ENCODE results near the gene GLT1D1.

GLT1D1 gene

GRCh38 chr12:129009833-129010622 lies 156.8 kb downstream of the GLT1D1 start:
- no peak for DNase-seq

GRCh38 chr12:129016159-129016558 lies 162.9 kb downstream of the GLT1D1 start:
- DNase-seq: no peak

- DNase-seq: no peak
Observed at GRCh38 chr12:129025055-129025454, 171.8 kb downstream of the GLT1D1 start.

GRCh38 chr12:129028844-129029243 lies 175.6 kb downstream of the GLT1D1 start:
- DNase-seq: no peak
